HG03432 (cell line): ENCODE measurements around the gene NGEF.
"Not testable (repeated sequence)": the region's sequence is repeated elsewhere in the genome, so short reads cannot be mapped to it uniquely, and the experiment has no call there.

Experiments used
- ATAC-seq: cut with Tn5 transposase; IDR thresholded peaks from one replicate; pipeline ENCODE4 v1.9.1; 2021; ENCODE audit warnings: mild to moderate bottlenecking, moderate library complexity; ENCODE audit not compliant: unreplicated experiment

NGEF gene

GRCh38 chr2:233023761-233024410 lies 10.8 kb upstream of the NGEF start:
- no peak for ATAC-seq

- no peak for ATAC-seq
Observed at GRCh38 chr2:233023007-233023760, 10.1 kb upstream of the NGEF start.

- no peak for ATAC-seq
Observed at GRCh38 chr2:233022561-233022960, 9.5 kb upstream of the NGEF start.

- ATAC-seq, result no peak
Observed at GRCh38 chr2:233021771-233022170, 8.7 kb upstream of the NGEF start.

- ATAC-seq, result no peak
Observed at GRCh38 chr2:233020454-233020853, 7.4 kb upstream of the NGEF start.

GRCh38 chr2:233019610-233020009 lies 6.6 kb upstream of the NGEF start:
- ATAC-seq, result not testable (repeated sequence)

GRCh38 chr2:233017947-233018346 lies 4.9 kb upstream of the NGEF start:
- ATAC-seq, result no peak

- no peak for ATAC-seq
Observed at GRCh38 chr2:233015019-233015645, 2.1 kb upstream of the NGEF start.

- no peak for ATAC-seq
Observed at GRCh38 chr2:233013650-233014049, 594 bp upstream of the NGEF start.

- no peak for ATAC-seq
Observed at GRCh38 chr2:233012301-233012971, 620 bp downstream of the NGEF start.

- no peak for ATAC-seq
Observed at GRCh38 chr2:233011702-233012131, 1.3 kb downstream of the NGEF start.

- ATAC-seq, result no peak
Observed at GRCh38 chr2:233011268-233011650, 1.8 kb downstream of the NGEF start.

- ATAC-seq, result no peak
Observed at GRCh38 chr2:233010569-233011267, 2.3 kb downstream of the NGEF start.

- no peak for ATAC-seq
Observed at GRCh38 chr2:233009661-233010060, 3.4 kb downstream of the NGEF start.

GRCh38 chr2:233007739-233008138 lies 5.3 kb downstream of the NGEF start:
- ATAC-seq, result no peak

GRCh38 chr2:233007270-233007669 lies 5.8 kb downstream of the NGEF start:
- no peak for ATAC-seq

- ATAC-seq, result no peak
Observed at GRCh38 chr2:233006648-233007047, 6.4 kb downstream of the NGEF start.

GRCh38 chr2:233005096-233005495 lies 8.0 kb downstream of the NGEF start:
- no peak for ATAC-seq

- ATAC-seq, result no peak
Observed at GRCh38 chr2:233003658-233004555, 9.1 kb downstream of the NGEF start.
